ENCODE results near the gene PCLO.
"Not testable (repeated sequence)": the region's sequence is repeated elsewhere in the genome, so short reads cannot be mapped to it uniquely, and the experiment has no call there.

The PCLO gene

DNA sequence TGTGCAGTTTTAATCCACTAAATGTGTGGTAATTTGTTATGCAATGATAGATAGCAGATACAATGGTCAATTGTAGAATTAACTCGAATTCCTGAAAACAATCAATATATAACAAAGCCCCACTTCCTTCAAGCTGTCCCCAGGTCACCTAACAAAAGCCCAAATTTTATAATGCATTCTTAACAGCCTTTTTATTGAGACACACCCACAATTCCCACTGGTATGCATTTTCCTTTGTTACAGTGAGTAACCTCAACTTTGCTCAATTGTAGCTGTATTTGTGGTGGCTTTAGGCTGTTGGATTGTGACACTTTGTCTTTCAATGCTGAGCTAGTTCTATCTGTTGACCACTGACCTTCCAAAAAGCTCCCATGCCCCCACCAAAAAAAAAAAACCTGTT is 439.3 kb downstream of the PCLO start:
- no peak overlapping the region for H3K4me3 Mint-ChIP-seq
- TF ChIP-seq, protein P1, sequence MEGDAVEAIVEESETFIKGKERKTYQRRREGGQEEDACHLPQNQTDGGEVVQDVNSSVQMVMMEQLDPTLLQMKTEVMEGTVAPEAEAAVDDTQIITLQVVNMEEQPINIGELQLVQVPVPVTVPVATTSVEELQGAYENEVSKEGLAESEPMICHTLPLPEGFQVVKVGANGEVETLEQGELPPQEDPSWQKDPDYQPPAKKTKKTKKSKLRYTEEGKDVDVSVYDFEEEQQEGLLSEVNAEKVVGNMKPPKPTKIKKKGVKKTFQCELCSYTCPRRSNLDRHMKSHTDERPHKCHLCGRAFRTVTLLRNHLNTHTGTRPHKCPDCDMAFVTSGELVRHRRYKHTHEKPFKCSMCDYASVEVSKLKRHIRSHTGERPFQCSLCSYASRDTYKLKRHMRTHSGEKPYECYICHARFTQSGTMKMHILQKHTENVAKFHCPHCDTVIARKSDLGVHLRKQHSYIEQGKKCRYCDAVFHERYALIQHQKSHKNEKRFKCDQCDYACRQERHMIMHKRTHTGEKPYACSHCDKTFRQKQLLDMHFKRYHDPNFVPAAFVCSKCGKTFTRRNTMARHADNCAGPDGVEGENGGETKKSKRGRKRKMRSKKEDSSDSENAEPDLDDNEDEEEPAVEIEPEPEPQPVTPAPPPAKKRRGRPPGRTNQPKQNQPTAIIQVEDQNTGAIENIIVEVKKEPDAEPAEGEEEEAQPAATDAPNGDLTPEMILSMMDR (IDR thresholded peaks at IDR 0.05; ENCODE audit: unreplicated experiment in 3 of 3), result no peak
- no peaks in the 10 kb centered on the region for H3K9me3 Mint-ChIP-seq
- H3K4me1 Mint-ChIP-seq, result no peaks in the 10 kb centered on the region
- no peak overlapping the region for H3K27ac Mint-ChIP-seq
- H3K36me3 Mint-ChIP-seq (ENCODE audit: low read depth), result no peaks in the 10 kb centered on the region
- H3K27me3 Mint-ChIP-seq (ENCODE audit: low read depth), result no peaks in the 10 kb centered on the region

DNA sequence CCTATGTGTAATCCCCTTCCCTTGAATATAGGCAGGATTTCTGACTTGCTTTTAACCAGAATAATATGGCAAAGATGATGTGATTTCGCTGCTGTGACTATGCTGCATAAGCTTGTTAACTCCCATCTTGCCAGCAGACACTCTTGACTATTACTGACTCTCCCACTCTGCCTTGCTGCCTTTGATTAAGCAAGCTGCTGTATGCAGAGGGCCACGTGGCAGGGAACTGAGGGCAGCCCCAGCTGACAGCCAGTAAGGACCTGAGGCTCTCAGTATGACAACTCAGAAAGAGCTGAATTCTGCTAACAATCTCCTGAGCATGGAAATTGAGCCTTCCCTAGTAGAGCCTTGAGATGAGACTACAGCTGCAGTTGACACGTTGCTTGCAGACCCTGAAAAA is 439.7 kb downstream of the PCLO start:
- H3K4me3 Mint-ChIP-seq, result no peak overlapping the region
- TF ChIP-seq, protein P1 (IDR thresholded peaks at IDR 0.05; ENCODE audit: unreplicated experiment in 3 of 3), result no peak
- H3K4me1 Mint-ChIP-seq, result no peaks in the 10 kb centered on the region
- H3K27me3 Mint-ChIP-seq (ENCODE audit: low read depth), result no peaks in the 10 kb centered on the region
- H3K9me3 Mint-ChIP-seq, result no peaks in the 10 kb centered on the region
- H3K27ac Mint-ChIP-seq, result no peak overlapping the region
- H3K36me3 Mint-ChIP-seq (ENCODE audit: low read depth), result no peaks in the 10 kb centered on the region

DNA sequence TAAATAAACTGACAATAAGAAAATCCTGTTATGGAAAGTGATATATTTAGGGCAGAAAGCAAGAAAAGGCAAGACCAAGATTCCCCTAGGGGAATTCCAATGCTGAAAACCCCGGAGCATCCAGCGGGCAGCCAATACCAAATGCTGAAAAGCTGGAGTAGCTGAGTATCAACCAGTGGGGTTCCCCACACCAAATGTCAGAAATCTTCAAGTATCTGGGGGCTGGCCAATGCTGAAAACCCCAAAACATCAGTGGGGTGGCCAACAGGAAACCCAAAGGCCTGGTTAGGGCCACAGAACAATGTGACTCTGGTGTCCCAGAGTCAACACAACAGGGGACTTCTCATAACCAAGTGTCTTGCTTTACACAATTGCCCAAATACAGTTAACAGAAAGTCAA is 447.3 kb downstream of the PCLO start:
- no peak overlapping the region for H3K4me3 Mint-ChIP-seq
- no peaks in the 10 kb centered on the region for H3K36me3 Mint-ChIP-seq (ENCODE audit: low read depth)
- no peaks in the 10 kb centered on the region for H3K4me1 Mint-ChIP-seq
- TF ChIP-seq, protein P1 (IDR thresholded peaks at IDR 0.05; ENCODE audit: unreplicated experiment in 3 of 3), result no peak
- no peak overlapping the region for H3K27ac Mint-ChIP-seq
- no peaks in the 10 kb centered on the region for H3K9me3 Mint-ChIP-seq
- peaks cover 4% of the 10 kb centered on the region for H3K27me3 Mint-ChIP-seq (ENCODE audit: low read depth)

GRCh38 chr7:82714883-82715282 is 447.8 kb downstream of the PCLO start:
- Mint-ChIP-seq H3K36me3 (ENCODE audit: low read depth) (no peaks in the 10 kb centered on the region), H3K27ac (no peak overlapping the region), H3K27me3 (ENCODE audit: low read depth) (peaks cover 4% of the 10 kb centered on the region), H3K4me3 (no peak overlapping the region), H3K4me1 (no peaks in the 10 kb centered on the region), H3K9me3 (no peaks in the 10 kb centered on the region)
- TF ChIP-seq, protein P1 (IDR thresholded peaks at IDR 0.05; ENCODE audit: unreplicated experiment in 3 of 3), result no peak

DNA sequence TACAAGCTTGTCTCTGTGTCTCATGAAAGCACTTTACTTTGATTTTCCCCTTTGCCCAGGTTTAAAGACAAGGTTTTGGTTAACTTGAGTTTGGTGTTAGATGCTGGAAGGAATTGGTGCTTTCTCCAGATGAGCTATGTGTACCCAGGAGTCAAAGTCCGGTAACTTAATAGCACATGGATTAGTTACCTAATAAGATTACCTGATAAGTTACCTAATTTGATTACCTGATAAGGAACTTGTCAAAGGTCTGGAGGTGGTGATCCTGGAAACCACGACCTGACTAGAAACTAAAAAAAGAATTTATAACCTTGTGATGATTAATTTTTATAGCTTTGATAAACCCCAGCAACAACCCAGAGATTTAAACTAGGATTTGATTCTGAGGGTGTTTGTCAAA is 449.2 kb downstream of the PCLO start:
- Mint-ChIP-seq H3K27ac (no peak overlapping the region), H3K36me3 (ENCODE audit: low read depth) (no peaks in the 10 kb centered on the region), H3K27me3 (ENCODE audit: low read depth) (peaks cover 4% of the 10 kb centered on the region), H3K9me3 (no peaks in the 10 kb centered on the region), H3K4me3 (no peak overlapping the region), H3K4me1 (no peaks in the 10 kb centered on the region)
- TF ChIP-seq, protein P1 (IDR thresholded peaks at IDR 0.05; ENCODE audit: unreplicated experiment in 3 of 3), result no peak

DNA sequence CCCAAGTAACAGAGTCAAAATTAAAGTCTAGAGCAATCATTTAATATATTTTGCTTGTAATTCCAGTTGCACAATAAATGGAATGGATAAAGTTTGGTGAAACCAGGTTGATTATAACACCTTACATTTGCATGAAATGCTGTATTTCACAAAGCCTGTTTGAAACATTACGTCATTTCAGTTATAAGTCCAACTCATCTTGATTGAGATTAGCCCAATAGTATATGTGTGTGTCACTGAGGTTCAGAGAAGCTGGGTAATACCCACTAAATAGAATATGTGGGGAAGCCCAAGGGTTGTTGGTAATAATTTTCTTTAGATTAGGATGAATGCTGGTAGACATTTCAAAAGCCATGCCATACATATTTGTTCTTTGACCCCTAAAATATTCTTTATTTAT is 456.3 kb downstream of the PCLO start:
- not testable (repeated sequence) for H3K27me3 Mint-ChIP-seq (ENCODE audit: low read depth); H3K9me3 Mint-ChIP-seq; H3K4me1 Mint-ChIP-seq; H3K36me3 Mint-ChIP-seq (ENCODE audit: low read depth); H3K4me3 Mint-ChIP-seq; H3K27ac Mint-ChIP-seq

All from nephron (organoid).